Activated naive CD4-positive, alpha-beta T cell treated with anti-CD3 and anti-CD28 coated beads, Interleukin-2, amount 50 U/mL, for 16 hours (primary cell): ENCODE data around the gene DCDC2B.

ENCODE experiments used
- DNase-seq: peaks from one replicate; pipeline ENCODE4 v3.0.0-alpha.2; 2020

DCDC2B gene

GRCh38 chr1:32263744-32264143 is 54.9 kb downstream of the DCDC2B start:
- DNase-seq: no peak
